Pancreas (tissue), 10 donors: ENCODE results near the gene OR4K17. TPM values are rescaled to one million over a fixed set of nuclear protein-coding genes. Genes with fewer than 3 reads are reported as not detected.

Experiments
- ATAC-seq, 4 donors: fragments of 200-7000 bp; cut with Tn5 transposase; one replicate each; pipeline versions ENCODE4 v1.8.0 to v1.9.1; 2020; ENCODE audit warnings: mild to moderate bottlenecking in 4 of 4, moderate library complexity in 4 of 4
- DNase-seq, 6 donors: peaks; one replicate each; pipeline ENCODE4 v3.0.0-alpha.2; 2020
- FAIRE-seq: peaks from 2 replicates; lab custom pipeline; 2012; peaks lifted over from hg19 to GRCh38; lab: Jason Lieb, UNC
- H3K27ac ChIP-seq, 4 donors: fragments of 200-600 bp; sonication (generic); 1 replicate in 3 of 4; 2 replicates in 1 of 4; pipeline versions ENCODE4 v1.5.0 to v1.8.0; 2020
- H3K27me3 ChIP-seq, 4 donors: fragments of 200-600 bp; one replicate each; pipeline ENCODE4 v1.8.0; 2021
- H3K36me3 ChIP-seq, 3 donors: fragments of 200-600 bp; sonication (generic) in 1 of 3; one replicate each; pipeline versions ENCODE4 v1.5.0 to v1.8.0; 2020 to 2021
- H3K4me1 ChIP-seq, 3 donors: fragments of 200-600 bp; one replicate each; pipeline ENCODE4 v1.8.0; 2021
- H3K4me3 ChIP-seq, 4 donors: fragments of 200-600 bp; sonication (generic) in 2 of 4; one replicate each; pipeline versions ENCODE4 v1.5.0 to v1.8.0; 2020 to 2021
- H3K9me3 ChIP-seq, 4 donors: fragments of 200-600 bp; one replicate each; pipeline ENCODE4 v1.8.0; 2021
- CTCF ChIP-seq, 4 donors: fragments of 200-600 bp; sonication (generic) in 3 of 4; IDR thresholded peaks; one replicate each; pipeline versions ENCODE4 v1.5.0 to v1.8.0; 2021; ENCODE audit warnings: antibody characterized with exemption in 4 of 4
- WGBS, 2 donors: extraction: QIAGEN DNeasy Blood & Tissue Kit; methylation state at CpG; one replicate each; pipeline ENCODE4 v1.1.7; 2013; 5-methylcytosine and 5-hydroxymethylcytosine counted together
- intact Hi-C, 3 donors: fragments of 100-400 bp; cut with DNase I; formaldehyde crosslinking; loops; one replicate each; pipeline versions ENCODE4 v1.11.1 to v1.14.2; 2022
- polyA plus RNA-seq, 2 donors: library from polyadenylated mRNA; stranded (reverse); fragments of 200-250 nt; gene quantifications; one replicate each; pipeline ENCODE4 v1.2.3, GENCODE V29; 2013
- total RNA-seq, 6 donors: library from RNA; stranded (reverse); fragmentation: NEBNext Ultra II Directional in 4 of 6; extraction: Animal tissue kit (Norgen Biotek cat#: 25700) in 4 of 6; gene quantifications; one replicate each; pipeline versions ENCODE4 v1.2.1 to v1.2.4, GENCODE V29; 2021 to 2023
- donor health status: healthy with polysubstance abuse.
- donor health status: DM: no; HTN: no; CAD: no; lungs with moderate emphysema.
- donor health status: DM: no; HTN: no; CAD: no.
- donor health status: control.
- donor health status: control.
- donor health status: Bipolar disorder and iron deficiency.
- donor health status: DM: yes; HTN: yes; CAD: no.
- donor health status: DM: no; HTN: no; CAD: no.
- donor health status: DM: no; HTN: no; CAD: no.
- donor health status: DM: yes; HTN: yes; CAD: no.

Gene OR4K17
- total and polyA plus RNA-seq, 8 donors: not detected

- no peaks in the 10 kb centered on the region for H3K9me3 ChIP-seq
- WGBS, 2 donors: 35 to 42% methylated on average over 1 of the region's 1 CpG
- ATAC-seq: no peak
Measured at GRCh38 chr14:20116748-20117147, 6.2 kb downstream of the OR4K17 start.

DNA sequence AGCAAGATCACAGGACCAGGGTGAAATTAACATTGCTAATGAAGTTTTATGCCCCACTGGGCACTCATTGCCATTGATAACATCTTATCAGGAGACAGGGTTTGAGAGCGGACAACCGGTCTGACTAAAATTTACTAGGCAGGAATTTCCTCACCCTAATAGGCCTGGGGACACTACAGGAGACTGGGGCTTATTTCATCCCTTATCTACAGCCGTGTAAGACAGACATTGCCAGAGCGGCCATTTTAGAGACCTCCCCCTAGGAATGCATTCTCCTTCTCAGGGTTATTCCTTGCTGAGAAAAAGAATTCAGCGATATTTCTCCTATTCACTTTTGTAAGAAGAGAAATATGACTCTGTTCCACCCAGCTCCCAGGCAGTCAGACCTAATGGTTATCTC lies 8.3 kb downstream of the OR4K17 start:
- H3K9me3 ChIP-seq: no peaks in the 10 kb centered on the region
- no peaks in the 10 kb centered on the region for H3K4me1 ChIP-seq
- no peak overlapping the region for H3K27ac ChIP-seq
- FAIRE-seq: no peak
- no peak for ATAC-seq
- H3K27me3 ChIP-seq: peaks cover 0 to 3% (median 0%) of the 10 kb centered on the region in 4 donors
- WGBS, 2 donors: 66 to 79% methylated on average over 5 of the region's 5 CpGs
- intact Hi-C loops: no loop called here
- no peak for DNase-seq
- H3K36me3 ChIP-seq: no peaks in the 10 kb centered on the region
- H3K4me3 ChIP-seq: no peak overlapping the region
- no peak for TF ChIP-seq CTCF (IDR thresholded peaks at IDR 0.05)

More at GRCh38 chr14:20116748-20117147, 6.2 kb downstream of the OR4K17 start:
- Histone ChIP-seq H3K27ac (no peak overlapping the region), H3K4me1 (no peaks in the 10 kb centered on the region), H3K36me3 (no peaks in the 10 kb centered on the region), H3K4me3 (no peak overlapping the region), H3K27me3 (no peaks in the 10 kb centered on the region)
- intact Hi-C loops: no loop called here
- no peak for DNase-seq
- no peak for TF ChIP-seq CTCF (IDR thresholded peaks at IDR 0.05)
- FAIRE-seq: no peak

- Histone ChIP-seq H3K27ac (no peak within 1 kb of the TSS), H3K4me3 (no peak within 1 kb of the TSS), H3K9me3 (no peaks in the 10 kb centered on the region), H3K4me1 (no peaks in the 10 kb centered on the region), H3K36me3 (no peaks in the 10 kb centered on the region), H3K27me3 (no peaks in the 10 kb centered on the region)
- no peak for TF ChIP-seq CTCF (IDR thresholded peaks at IDR 0.05)
- no peak for DNase-seq
- no peak for ATAC-seq
- 63 to 65% methylated on average over 2 of the region's 2 CpGs for WGBS, 2 donors
- no peak for FAIRE-seq
- intact Hi-C loops: no loop called here
Measured at GRCh38 chr14:20138520-20138919, 28.0 kb downstream of the OR4K17 start, which contains the start of gene OR4N5. TSS of gene OR4N5 (plus strand) at chr14:20138820. CDS start at chr14:20143736, 4,916 bp downstream.

GRCh38 chr14:20143911-20144310 lies 33.4 kb downstream of the OR4K17 start:
- no peak for ATAC-seq
- no peak for FAIRE-seq
- no peaks in the 10 kb centered on the region for H3K36me3 ChIP-seq
- H3K9me3 ChIP-seq: no peaks in the 10 kb centered on the region
- TF ChIP-seq CTCF (IDR thresholded peaks at IDR 0.05): no peak
- no peak for DNase-seq
- WGBS, 2 donors: 26 to 35% methylated on average over 7 of the region's 7 CpGs
- intact Hi-C loops: no loop called here
- no peaks in the 10 kb centered on the region for H3K4me1 ChIP-seq
- no peaks in the 10 kb centered on the region for H3K27me3 ChIP-seq
- no peak overlapping the region for H3K4me3 ChIP-seq
- no peak overlapping the region for H3K27ac ChIP-seq

DNA sequence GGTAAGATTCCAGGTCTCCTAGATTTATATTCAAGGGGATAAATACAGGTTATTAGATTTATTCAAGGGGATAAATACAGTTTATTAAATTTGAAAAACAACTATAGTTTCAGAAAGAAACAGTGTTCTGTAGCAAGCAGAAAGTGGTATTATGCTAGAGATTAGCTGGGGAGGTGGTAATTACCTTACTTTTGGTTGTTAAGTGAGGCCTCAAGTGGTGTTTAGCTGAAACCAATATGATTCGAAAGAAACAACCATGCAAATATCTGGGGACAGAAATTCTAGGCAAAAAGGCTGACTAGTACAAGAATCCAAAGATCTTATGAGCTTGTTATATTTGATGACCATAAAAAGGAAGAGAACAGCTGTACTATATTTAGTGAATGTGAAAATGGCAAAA lies 34.3 kb downstream of the OR4K17 start:
- TF ChIP-seq CTCF (IDR thresholded peaks at IDR 0.05): no peak
- ATAC-seq (no peak), DNase-seq (no peak), FAIRE-seq (no peak)
- Histone ChIP-seq H3K36me3 (no peaks in the 10 kb centered on the region), H3K27ac (no peak overlapping the region), H3K4me1 (no peaks in the 10 kb centered on the region), H3K4me3 (no peak overlapping the region), H3K9me3 (no peaks in the 10 kb centered on the region), H3K27me3 (no peaks in the 10 kb centered on the region)
- intact Hi-C loops: no loop called here
- 38 to 50% methylated on average over 1 of the region's 1 CpG for WGBS, 2 donors
